HEK293 (cell line): Measurements from ENCODE around the gene CHM.

Experiments
- CTCF ChIA-PET: fragments of 350-600 bp; formaldehyde crosslinking; extraction: SDS; loops from one replicate; lab custom pipeline; 2021; ENCODE audit warnings: antibody characterized with exemption; lab: Yijun Ruan, JAX
- POLR2A ChIA-PET: fragments of 300-600 bp; formaldehyde crosslinking; extraction: SDS; loops from one replicate; lab custom pipeline; 2020; ENCODE audit warnings: antibody characterized with exemption, inconsistent platforms; lab: Yijun Ruan, JAX
- H3K27ac ChIP-seq: fragments of 200-500 bp; sonication (Bioruptor generic); 2 replicates; pipeline ENCODE4 v1.5.1; 2014; ENCODE audit warnings: low read depth, low read length, control low read depth, inconsistent platforms; ENCODE audit errors: extremely low read depth
- H3K36me3 ChIP-seq, 2 experiments: fragments of 200-500 bp in 1 of 2; sonication (Bioruptor generic) in 1 of 2; 1 replicate in 1 of 2; 2 replicates in 1 of 2; pipeline ENCODE4 v1.5.1; 2014 to 2017; ENCODE audit warnings: inconsistent platforms in 2 of 2, low read length in 2 of 2; ENCODE audit not compliant: control insufficient read depth in 2 of 2, insufficient read depth in 1 of 2
- H3K4me1 ChIP-seq: fragments of 200-500 bp; sonication (Bioruptor generic); 2 replicates; pipeline ENCODE4 v1.5.1; 2014; ENCODE audit warnings: mild to moderate bottlenecking, low read length, inconsistent platforms; ENCODE audit not compliant: control insufficient read depth, insufficient read depth
- H3K4me3 ChIP-seq: 2 replicates; pipeline ENCODE4 v1.5.1; 2011; ENCODE audit warnings: low read depth, mild to moderate bottlenecking, control low read depth, low read length, moderate library complexity
- H3K9me3 ChIP-seq: fragments of 200-500 bp; sonication (Bioruptor generic); 2 replicates; pipeline ENCODE4 v1.5.1; 2014; ENCODE audit warnings: low read depth, low read length, inconsistent platforms; ENCODE audit not compliant: control insufficient read depth, insufficient read depth
- AEBP2 ChIP-seq: fragments of 450-650 bp; formaldehyde crosslinking; IDR thresholded peaks from 2 replicates; pipeline ENCODE4 v1.5.1; 2016; ENCODE audit warnings: missing biosample characterization, missing genetic modification characterization, borderline replicate concordance
- GLIS1 ChIP-seq: fragments of 450-650 bp; formaldehyde crosslinking; IDR thresholded peaks from 2 replicates; pipeline ENCODE4 v1.5.1; 2016; ENCODE audit warnings: missing biosample characterization, missing genetic modification characterization
- IKZF3 ChIP-seq: fragments of 450-650 bp; IDR thresholded peaks from 2 replicates; pipeline ENCODE4 v1.5.0; 2018; ENCODE audit warnings: missing biosample characterization, mild to moderate bottlenecking, missing genetic modification characterization, moderate library complexity
- KLF1 ChIP-seq: fragments of 450-650 bp; formaldehyde crosslinking; IDR thresholded peaks from 2 replicates; pipeline ENCODE4 v1.5.1; 2016; ENCODE audit warnings: missing biosample characterization, missing genetic modification characterization
- KLF8 ChIP-seq: fragments of 450-650 bp; formaldehyde crosslinking; IDR thresholded peaks from 2 replicates; pipeline ENCODE4 v1.5.1; 2016; ENCODE audit warnings: missing biosample characterization, missing genetic modification characterization
- MEIS1 ChIP-seq: sonication (generic); formaldehyde crosslinking; IDR thresholded peaks from 2 replicates; pipeline ENCODE4 v1.8.1; 2022; ENCODE audit warnings: missing genetic modification reagents, mild to moderate bottlenecking, borderline replicate concordance
- SCRT2 ChIP-seq: fragments of 450-650 bp; formaldehyde crosslinking; IDR thresholded peaks from 2 replicates; pipeline ENCODE4 v1.5.1; 2016; ENCODE audit warnings: missing biosample characterization, missing genetic modification characterization
- SP2 ChIP-seq: fragments of 450-650 bp; formaldehyde crosslinking; IDR thresholded peaks from 2 replicates; pipeline ENCODE4 v1.5.1; 2016; ENCODE audit warnings: missing biosample characterization, missing genetic modification characterization
- SP3 ChIP-seq: fragments of 450-650 bp; formaldehyde crosslinking; IDR thresholded peaks from 2 replicates; pipeline ENCODE4 v1.5.1; 2016; ENCODE audit warnings: missing biosample characterization, missing genetic modification characterization
- WT1 ChIP-seq: fragments of 450-650 bp; formaldehyde crosslinking; IDR thresholded peaks from 2 replicates; pipeline ENCODE4 v1.5.1; 2016; ENCODE audit warnings: missing biosample characterization, missing genetic modification characterization
- ZBTB21 ChIP-seq: fragments of 450-650 bp; formaldehyde crosslinking; IDR thresholded peaks from 2 replicates; pipeline ENCODE4 v1.5.1; 2017; ENCODE audit warnings: missing biosample characterization, missing genetic modification characterization
- ZBTB26 ChIP-seq: fragments of 450-650 bp; formaldehyde crosslinking; optimal IDR thresholded peaks from 2 replicates; pipeline ENCODE3; 2016; ENCODE audit warnings: missing biosample characterization, mild to moderate bottlenecking, missing genetic modification characterization
- ZNF148 ChIP-seq: fragments of 450-650 bp; formaldehyde crosslinking; IDR thresholded peaks from 2 replicates; pipeline ENCODE4 v1.5.0; 2017; ENCODE audit warnings: missing biosample characterization, missing genetic modification characterization, borderline replicate concordance
- ZNF155 ChIP-seq: fragments of 450-650 bp; formaldehyde crosslinking; IDR thresholded peaks from 2 replicates; pipeline ENCODE4 v1.5.1; 2016; ENCODE audit warnings: missing biosample characterization, missing genetic modification characterization
- ZNF433 ChIP-seq: fragments of 450-650 bp; formaldehyde crosslinking; IDR thresholded peaks from 2 replicates; pipeline ENCODE4 v1.5.1; 2016; ENCODE audit warnings: missing biosample characterization, missing genetic modification characterization, low read depth
- ZNF514 ChIP-seq: fragments of 450-650 bp; formaldehyde crosslinking; IDR thresholded peaks from 2 replicates; pipeline ENCODE4 v1.5.1; 2016; ENCODE audit warnings: missing biosample characterization, missing genetic modification characterization
- ZNF518A ChIP-seq: fragments of 450-650 bp; formaldehyde crosslinking; conservative IDR thresholded peaks from 2 replicates; pipeline ENCODE4 v1.5.1; 2016; ENCODE audit warnings: low read depth, missing biosample characterization, missing genetic modification characterization
- ZNF549 ChIP-seq: fragments of 450-650 bp; IDR thresholded peaks from 2 replicates; pipeline ENCODE4 v1.5.1; 2018; ENCODE audit warnings: missing biosample characterization, missing genetic modification characterization, mild to moderate bottlenecking, inconsistent platforms, moderate library complexity
- ZNF610 ChIP-seq: fragments of 450-650 bp; formaldehyde crosslinking; IDR thresholded peaks from 2 replicates; pipeline ENCODE4 v1.5.1; 2016; ENCODE audit warnings: missing biosample characterization, missing genetic modification characterization, borderline replicate concordance
- ZNF664 ChIP-seq: fragments of 450-650 bp; formaldehyde crosslinking; IDR thresholded peaks from 2 replicates; pipeline ENCODE4 v1.5.1; 2016; ENCODE audit warnings: missing biosample characterization, missing genetic modification characterization
- ZNF692 ChIP-seq: fragments of 450-650 bp; formaldehyde crosslinking; IDR thresholded peaks from 2 replicates; pipeline ENCODE4 v1.5.1; 2016; ENCODE audit warnings: missing biosample characterization, missing genetic modification characterization
- ZNF830 ChIP-seq: fragments of 450-650 bp; IDR thresholded peaks from 2 replicates; pipeline ENCODE4 v1.5.0; 2018; ENCODE audit warnings: missing biosample characterization, missing genetic modification characterization, low read depth, mild to moderate bottlenecking, moderate library complexity
- ZNF843 ChIP-seq: fragments of 450-650 bp; formaldehyde crosslinking; IDR thresholded peaks from 2 replicates; pipeline ENCODE4 v1.5.1; 2016; ENCODE audit warnings: missing biosample characterization, missing genetic modification characterization

The CHM gene

GRCh38 chrX:86028681-86029080 lies 18.7 kb downstream of the CHM start:
- no peak overlapping the region for H3K27ac ChIP-seq
- no peak overlapping the region for H3K4me3 ChIP-seq
- ChIA-PET CTCF (interaction anchor here (0.6 to 1.2 kb wide), 2 partner anchors 9 to 232 kb away, joined by 3 read pairs; no protein-coding TSS in a partner anchor), POLR2A (no interaction called here)
- peaks cover 0 to 6% of the 10 kb centered on the region in 2 experiments; a peak in 2 of 3 replicates for H3K36me3 ChIP-seq
- TF ChIP-seq SP2 (no peak), KLF8 (tag by site-specific recombination) (no peak), SP3 (no peak), ZBTB21 (tag by site-specific recombination) (no peak), IKZF3 (tag by site-specific recombination) (no peak), ZNF514 (tag by site-specific recombination) (no peak), KLF1 (tag by site-specific recombination) (no peak), ZNF692 (no peak), ZNF155 (tag by site-specific recombination) (no peak), ZNF843 (tag by site-specific recombination) (no peak), SCRT2 (tag by site-specific recombination) (no peak), ZNF830 (tag by site-specific recombination) (no peak)
- no peaks in the 10 kb centered on the region for H3K9me3 ChIP-seq
- H3K4me1 ChIP-seq: no peaks in the 10 kb centered on the region; the same call in 1 of the 2 replicates

- H3K4me3 ChIP-seq: no peak overlapping the region
- no peaks in the 10 kb centered on the region; the same call in 1 of the 2 replicates for H3K4me1 ChIP-seq
- TF ChIP-seq ZNF518A: no peak
- no peak for TF ChIP-seq ZNF155 (tag by site-specific recombination)
- TF ChIP-seq ZNF610 (tag by site-specific recombination): no peak
- TF ChIP-seq AEBP2: no peak
- no peak for TF ChIP-seq SP2
- no peak for TF ChIP-seq MEIS1 (CRISPR knock-in tag)
- no peak for TF ChIP-seq ZNF664 (tag by site-specific recombination)
- no peak for TF ChIP-seq ZNF549 (tag by site-specific recombination)
- no peak for TF ChIP-seq GLIS1 (tag by site-specific recombination)
- no peak for TF ChIP-seq ZBTB26 (tag by site-specific recombination)
- no peak for TF ChIP-seq ZNF433
- no peak for TF ChIP-seq ZNF148 (tag by site-specific recombination)
- TF ChIP-seq WT1 (tag by site-specific recombination): no peak
- ChIA-PET CTCF (interaction anchor here (0.6 kb wide), 1 partner anchor 9 kb away, joined by 3 read pairs; no protein-coding TSS in a partner anchor), POLR2A (no interaction called here)
- H3K9me3 ChIP-seq: no peaks in the 10 kb centered on the region
- H3K36me3 ChIP-seq: peaks cover 0 to 9% of the 10 kb centered on the region in 2 experiments; a peak in 2 of 3 replicates
- no peak overlapping the region for H3K27ac ChIP-seq
These were observed 23.5 kb downstream of the CHM start for GRCh38 chrX:86023811-86024210.
